HepG2 (cell line): ENCODE results near the gene DMXL2. TPM values are rescaled to one million over a fixed set of nuclear protein-coding genes. Genes with fewer than 3 reads are reported as not detected.
A peak's percentile ranks its signal among the peaks of the same experiment; 100 is the strongest.

Experiments
- ATF7 ChIP-seq, 2 experiments: fragments of 450-650 bp in 1 of 2; sonication (generic) in 1 of 2; formaldehyde crosslinking in 1 of 2; IDR thresholded peaks; 2 replicates each; pipeline versions ENCODE4 v1.4.0 to v1.6.1; 2016 to 2020; ENCODE audit warnings: antibody characterized with exemption in 1 of 2, mild to moderate bottlenecking in 1 of 2, missing genetic modification reagents in 1 of 2
- HMG20B ChIP-seq: conservative IDR thresholded peaks from 2 replicates; pipeline ENCODE4 v1.6.1; 2016; ENCODE audit warnings: missing genetic modification reagents, missing compliant biosample characterization
- HNRNPK ChIP-seq: fragments of 200-400 bp; formaldehyde crosslinking; IDR thresholded peaks from 2 replicates; pipeline ENCODE4 v1.6.1; 2018; ENCODE audit warnings: low read length, low read depth, moderate library complexity, mild to moderate bottlenecking; ENCODE audit not compliant: poor library complexity, severe bottlenecking
- NFIB ChIP-seq: sonication (generic); formaldehyde crosslinking; IDR thresholded peaks from 2 replicates; pipeline ENCODE4 v1.9.0; 2021; ENCODE audit warnings: missing genetic modification reagents, mild to moderate bottlenecking, borderline replicate concordance
- NFKBIZ ChIP-seq: IDR thresholded peaks from 2 replicates; pipeline ENCODE4 v1.6.1; 2018; ENCODE audit warnings: missing genetic modification reagents, missing compliant biosample characterization
- RAD21 ChIP-seq: fragments of 450-650 bp; formaldehyde crosslinking; IDR thresholded peaks from 2 replicates; pipeline ENCODE4 v1.5.0; 2020; ENCODE audit warnings: mild to moderate bottlenecking
- WIZ ChIP-seq: sonication (generic); formaldehyde crosslinking; IDR thresholded peaks from 2 replicates; pipeline ENCODE4 v1.5.1; 2020; ENCODE audit warnings: mild to moderate bottlenecking, missing genetic modification reagents
- XBP1 ChIP-seq: sonication (generic); formaldehyde crosslinking; IDR thresholded peaks from 2 replicates; pipeline ENCODE4 v1.5.0; 2020; ENCODE audit warnings: missing genetic modification reagents
- ZNF251 ChIP-seq: sonication (generic); formaldehyde crosslinking; IDR thresholded peaks from 2 replicates; pipeline ENCODE4 v1.9.0; 2021; ENCODE audit warnings: mild to moderate bottlenecking, missing genetic modification reagents
- ZNF30 ChIP-seq: sonication (generic); formaldehyde crosslinking; IDR thresholded peaks from 2 replicates; pipeline ENCODE4 v1.5.0; 2020; ENCODE audit warnings: mild to moderate bottlenecking, missing genetic modification reagents
- ZNF543 ChIP-seq: sonication (generic); formaldehyde crosslinking; IDR thresholded peaks from 2 replicates; pipeline ENCODE4 v1.4.0; 2020; ENCODE audit warnings: mild to moderate bottlenecking, missing genetic modification reagents
- ZNF564 ChIP-seq: sonication (generic); formaldehyde crosslinking; IDR thresholded peaks from 2 replicates; pipeline ENCODE4 v1.8.1; 2023; ENCODE audit warnings: mild to moderate bottlenecking, missing genetic modification reagents
- ZNF678 ChIP-seq: sonication (generic); formaldehyde crosslinking; IDR thresholded peaks from 2 replicates; pipeline ENCODE4 v1.4.0; 2020; ENCODE audit warnings: mild to moderate bottlenecking, missing genetic modification reagents
- ZNF709 ChIP-seq: sonication (generic); formaldehyde crosslinking; IDR thresholded peaks from 2 replicates; pipeline ENCODE4 v1.5.0; 2020; ENCODE audit warnings: mild to moderate bottlenecking, missing genetic modification reagents
- ZNF816 ChIP-seq: sonication (generic); formaldehyde crosslinking; IDR thresholded peaks from 2 replicates; pipeline ENCODE4 v1.8.0; 2022; ENCODE audit warnings: missing genetic modification reagents, mild to moderate bottlenecking, borderline replicate concordance
- ZZZ3 ChIP-seq: sonication (generic); formaldehyde crosslinking; IDR thresholded peaks from 2 replicates; pipeline ENCODE4 v1.4.0; 2020; ENCODE audit warnings: missing genetic modification reagents, mild to moderate bottlenecking, borderline replicate concordance
- polyA plus RNA-seq, 8 experiments: library from polyadenylated mRNA; depleted of rRNA in 3 of 8; stranded (reverse) in 7 of 8; unstranded in 1 of 8; fragments of >200 nt; fragmentation: Illumina TruSeq in 4 of 8; extraction: Trizol in 4 of 8; gene quantifications; 2 replicates each; pipeline versions ENCODE4 v1.2.1 to v1.2.3, GENCODE V29; 2011 to 2016; ENCODE audit warnings: low read depth in 4 of 8, missing spikeins in 1 of 8, mixed read lengths in 1 of 8; ENCODE audit not compliant: insufficient read depth in 1 of 8
- total RNA-seq, 5 experiments: library from RNA; depleted of rRNA; stranded (reverse); fragments of >200 nt; fragmentation: Illumina TruSeq; extraction: Trizol; gene quantifications; 2 replicates each; pipeline ENCODE4 v1.2.3, GENCODE V29; 2016; ENCODE audit warnings: low read depth in 1 of 5
- TF ChIP-seq, protein P1 (sequence below): sonication (generic); formaldehyde crosslinking; IDR thresholded peaks from 2 replicates; pipeline ENCODE4 v1.4.0; 2020; ENCODE audit warnings: missing genetic modification reagents, mild to moderate bottlenecking, borderline replicate concordance
- TF ChIP-seq, protein P2 (sequence below): fragments of 450-650 bp; IDR thresholded peaks from 2 replicates; pipeline ENCODE4 v1.6.1; 2017; ENCODE audit warnings: mild to moderate bottlenecking
- TF ChIP-seq, protein P3 (sequence below): sonication (generic); formaldehyde crosslinking; IDR thresholded peaks from 2 replicates; pipeline ENCODE4 v1.4.0; 2020; ENCODE audit warnings: missing genetic modification reagents, mild to moderate bottlenecking, borderline replicate concordance

The DMXL2 gene
- total and polyA plus RNA-seq, 2 of the 13 experiments (the other 11 are each of a cell fraction or from before 2014, with no cell fraction given) = 11.6 to 15.3 TPM

DNA sequence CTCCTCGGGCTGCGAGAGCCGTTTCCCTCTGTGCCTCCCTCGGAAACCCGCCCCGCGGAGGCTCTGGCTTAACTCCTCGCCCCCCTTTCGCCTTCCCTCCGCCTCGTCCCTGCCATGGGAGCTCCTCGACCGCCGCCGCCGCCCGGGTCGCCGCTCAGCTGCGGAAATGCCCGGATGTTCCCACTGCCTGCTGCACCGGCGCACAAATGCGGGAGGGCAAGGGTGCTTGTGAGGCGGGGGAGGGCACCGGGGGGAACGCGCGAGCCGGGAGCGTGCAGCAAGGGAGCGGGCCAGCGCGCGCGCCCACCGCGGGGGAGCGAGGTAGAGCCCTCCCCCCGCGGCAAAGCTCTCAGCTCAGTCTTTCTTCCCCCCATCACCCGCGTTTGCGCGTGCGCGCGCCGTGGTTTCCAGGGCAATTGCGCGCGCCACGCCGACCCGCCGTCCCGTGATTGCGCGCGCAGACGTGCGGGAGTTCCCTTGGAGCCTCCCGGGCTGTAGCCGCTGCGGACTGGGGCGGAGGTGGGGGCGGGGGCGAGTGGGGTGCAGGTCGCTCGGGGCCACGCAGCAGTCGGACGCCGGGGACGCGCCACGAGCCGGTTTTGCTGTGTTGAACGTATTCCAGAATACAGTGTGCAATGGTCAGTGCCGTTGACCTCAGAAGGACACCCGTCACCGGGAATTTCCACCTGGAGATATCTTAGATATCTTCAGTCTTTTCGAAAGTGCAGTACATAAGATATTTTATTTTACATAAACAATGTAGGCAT is at the start of gene DMXL2 (continued):
- TF ChIP-seq, protein P1, sequence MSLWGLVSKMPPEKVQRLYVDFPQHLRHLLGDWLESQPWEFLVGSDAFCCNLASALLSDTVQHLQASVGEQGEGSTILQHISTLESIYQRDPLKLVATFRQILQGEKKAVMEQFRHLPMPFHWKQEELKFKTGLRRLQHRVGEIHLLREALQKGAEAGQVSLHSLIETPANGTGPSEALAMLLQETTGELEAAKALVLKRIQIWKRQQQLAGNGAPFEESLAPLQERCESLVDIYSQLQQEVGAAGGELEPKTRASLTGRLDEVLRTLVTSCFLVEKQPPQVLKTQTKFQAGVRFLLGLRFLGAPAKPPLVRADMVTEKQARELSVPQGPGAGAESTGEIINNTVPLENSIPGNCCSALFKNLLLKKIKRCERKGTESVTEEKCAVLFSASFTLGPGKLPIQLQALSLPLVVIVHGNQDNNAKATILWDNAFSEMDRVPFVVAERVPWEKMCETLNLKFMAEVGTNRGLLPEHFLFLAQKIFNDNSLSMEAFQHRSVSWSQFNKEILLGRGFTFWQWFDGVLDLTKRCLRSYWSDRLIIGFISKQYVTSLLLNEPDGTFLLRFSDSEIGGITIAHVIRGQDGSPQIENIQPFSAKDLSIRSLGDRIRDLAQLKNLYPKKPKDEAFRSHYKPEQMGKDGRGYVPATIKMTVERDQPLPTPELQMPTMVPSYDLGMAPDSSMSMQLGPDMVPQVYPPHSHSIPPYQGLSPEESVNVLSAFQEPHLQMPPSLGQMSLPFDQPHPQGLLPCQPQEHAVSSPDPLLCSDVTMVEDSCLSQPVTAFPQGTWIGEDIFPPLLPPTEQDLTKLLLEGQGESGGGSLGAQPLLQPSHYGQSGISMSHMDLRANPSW = no peak; the same call in 1 of the 2 replicates
- TF ChIP-seq, protein P2, sequence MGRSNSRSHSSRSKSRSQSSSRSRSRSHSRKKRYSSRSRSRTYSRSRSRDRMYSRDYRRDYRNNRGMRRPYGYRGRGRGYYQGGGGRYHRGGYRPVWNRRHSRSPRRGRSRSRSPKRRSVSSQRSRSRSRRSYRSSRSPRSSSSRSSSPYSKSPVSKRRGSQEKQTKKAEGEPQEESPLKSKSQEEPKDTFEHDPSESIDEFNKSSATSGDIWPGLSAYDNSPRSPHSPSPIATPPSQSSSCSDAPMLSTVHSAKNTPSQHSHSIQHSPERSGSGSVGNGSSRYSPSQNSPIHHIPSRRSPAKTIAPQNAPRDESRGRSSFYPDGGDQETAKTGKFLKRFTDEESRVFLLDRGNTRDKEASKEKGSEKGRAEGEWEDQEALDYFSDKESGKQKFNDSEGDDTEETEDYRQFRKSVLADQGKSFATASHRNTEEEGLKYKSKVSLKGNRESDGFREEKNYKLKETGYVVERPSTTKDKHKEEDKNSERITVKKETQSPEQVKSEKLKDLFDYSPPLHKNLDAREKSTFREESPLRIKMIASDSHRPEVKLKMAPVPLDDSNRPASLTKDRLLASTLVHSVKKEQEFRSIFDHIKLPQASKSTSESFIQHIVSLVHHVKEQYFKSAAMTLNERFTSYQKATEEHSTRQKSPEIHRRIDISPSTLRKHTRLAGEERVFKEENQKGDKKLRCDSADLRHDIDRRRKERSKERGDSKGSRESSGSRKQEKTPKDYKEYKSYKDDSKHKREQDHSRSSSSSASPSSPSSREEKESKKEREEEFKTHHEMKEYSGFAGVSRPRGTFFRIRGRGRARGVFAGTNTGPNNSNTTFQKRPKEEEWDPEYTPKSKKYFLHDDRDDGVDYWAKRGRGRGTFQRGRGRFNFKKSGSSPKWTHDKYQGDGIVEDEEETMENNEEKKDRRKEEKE = no peak
- peak; percentile 6; the same call in 1 of the 2 replicates for TF ChIP-seq ZNF564 (CRISPR knock-in tag)
- TF ChIP-seq ZNF816 (CRISPR knock-in tag) = no peak
- TF ChIP-seq ZNF678 (CRISPR knock-in tag) = 0 out of 2 replicates have a peak, but pooled peaks have one; percentile 16
- TF ChIP-seq HMG20B = no peak
- TF ChIP-seq RAD21 (CRISPR knock-in tag) = 0 out of 2 replicates have a peak, but pooled peaks have one; percentile 10
- TF ChIP-seq ZNF30 (CRISPR knock-in tag) = no peak
- TF ChIP-seq ZNF543 (CRISPR knock-in tag) = no peak; the same call in 1 of the 2 replicates
- TF ChIP-seq, protein P3, sequence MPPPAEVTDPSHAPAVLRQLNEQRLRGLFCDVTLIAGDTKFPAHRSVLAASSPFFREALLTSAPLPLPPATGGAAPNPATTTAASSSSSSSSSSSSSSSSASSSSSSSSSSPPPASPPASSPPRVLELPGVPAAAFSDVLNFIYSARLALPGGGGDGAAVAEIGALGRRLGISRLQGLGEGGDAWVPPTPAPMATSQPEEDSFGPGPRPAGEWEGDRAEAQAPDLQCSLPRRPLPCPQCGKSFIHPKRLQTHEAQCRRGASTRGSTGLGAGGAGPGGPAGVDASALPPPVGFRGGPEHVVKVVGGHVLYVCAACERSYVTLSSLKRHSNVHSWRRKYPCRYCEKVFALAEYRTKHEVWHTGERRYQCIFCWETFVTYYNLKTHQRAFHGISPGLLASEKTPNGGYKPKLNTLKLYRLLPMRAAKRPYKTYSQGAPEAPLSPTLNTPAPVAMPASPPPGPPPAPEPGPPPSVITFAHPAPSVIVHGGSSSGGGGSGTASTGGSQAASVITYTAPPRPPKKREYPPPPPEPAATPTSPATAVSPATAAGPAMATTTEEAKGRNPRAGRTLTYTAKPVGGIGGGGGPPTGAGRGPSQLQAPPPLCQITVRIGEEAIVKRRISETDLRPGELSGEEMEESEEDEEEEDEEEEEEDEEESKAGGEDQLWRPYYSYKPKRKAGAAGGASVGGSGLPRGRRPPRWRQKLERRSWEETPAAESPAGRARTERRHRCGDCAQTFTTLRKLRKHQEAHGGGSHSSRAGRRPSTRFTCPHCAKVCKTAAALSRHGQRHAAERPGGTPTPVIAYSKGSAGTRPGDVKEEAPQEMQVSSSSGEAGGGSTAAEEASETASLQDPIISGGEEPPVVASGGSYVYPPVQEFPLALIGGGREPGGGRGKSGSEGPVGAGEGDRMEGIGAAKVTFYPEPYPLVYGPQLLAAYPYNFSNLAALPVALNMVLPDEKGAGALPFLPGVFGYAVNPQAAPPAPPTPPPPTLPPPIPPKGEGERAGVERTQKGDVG (CRISPR knock-in tag) = no peak; the same call in 1 of the 2 replicates
- TF ChIP-seq ZNF709 (CRISPR knock-in tag) = no peak
- no peak for TF ChIP-seq XBP1
- no peak for TF ChIP-seq ZNF251 (CRISPR knock-in tag)
- no peak for TF ChIP-seq NFIB (CRISPR knock-in tag)
- 0 out of 2 replicates have a peak, but pooled peaks have one; percentile 15 for TF ChIP-seq ZZZ3
- TF ChIP-seq ATF7 (IDR thresholded peaks at IDR 0.05) = no peak
- no peak for TF ChIP-seq ATF7 (CRISPR knock-in tag; IDR thresholded peaks at IDR 0.05)
- TF ChIP-seq WIZ (CRISPR knock-in tag) = peak; percentile 50; the same call in 1 of the 2 replicates
- peak; percentile 91 for TF ChIP-seq HNRNPK
- no peak for TF ChIP-seq NFKBIZ (CRISPR knock-in tag)
